WTC11 (cell line): ENCODE measurements around the gene SEC16A. TPM values are rescaled to one million over a fixed set of nuclear protein-coding genes. Genes with fewer than 3 reads are reported as not detected.
A peak's percentile ranks its signal among the peaks of the same experiment; 100 is the strongest.

Source experiments
- ATAC-seq: fragments of 200-7000 bp; cut with Tn5 transposase; 2 replicates; pipeline ENCODE4 v1.10.0; 2021; ENCODE audit warnings: mild to moderate bottlenecking, moderate library complexity
- CTCF ChIA-PET: fragments of 300-600 bp; sonication (Branson Sonifier 250); formaldehyde crosslinking; loops from one replicate; lab custom pipeline; 2021; ENCODE audit warnings: antibody characterized with exemption; lab: Charles Lee
- POLR2A ChIA-PET: fragments of 350-600 bp; sonication (Branson Sonifier 250); formaldehyde crosslinking; loops from one replicate; lab custom pipeline; 2021; ENCODE audit warnings: antibody characterized with exemption; lab: Charles Lee
- DNase-seq: peaks from one replicate; pipeline ENCODE4 v3.0.0; 2021; ENCODE audit warnings: low spot score
- H3K27ac Mint-ChIP-seq: 2 replicates; pipeline ENCODE4 v1.8.0; 2021; ENCODE audit warnings: mixed read lengths
- H3K27me3 Mint-ChIP-seq: 2 replicates; pipeline ENCODE4 v1.8.0; 2021; ENCODE audit warnings: low read depth, mild to moderate bottlenecking, moderate library complexity, mixed read lengths
- H3K36me3 Mint-ChIP-seq: 2 replicates; pipeline ENCODE4 v1.8.0; 2021; ENCODE audit warnings: mixed read lengths
- H3K4me1 Mint-ChIP-seq: 2 replicates; pipeline ENCODE4 v1.8.0; 2022; ENCODE audit warnings: mixed read lengths
- H3K4me3 Mint-ChIP-seq: 2 replicates; pipeline ENCODE4 v1.8.0; 2021; ENCODE audit warnings: mild to moderate bottlenecking, moderate library complexity, mixed read lengths
- H3K9me3 Mint-ChIP-seq: 2 replicates; pipeline ENCODE4 v1.8.0; 2021; ENCODE audit warnings: mixed read lengths
- ESRRA ChIP-seq: sonication (generic); formaldehyde crosslinking; IDR thresholded peaks from 2 replicates; pipeline ENCODE4 v1.8.1; 2022; ENCODE audit warnings: mild to moderate bottlenecking, missing genetic modification reagents, borderline replicate concordance
- ETV6 ChIP-seq: sonication (generic); formaldehyde crosslinking; IDR thresholded peaks from 2 replicates; pipeline ENCODE4 v1.8.1; 2022; ENCODE audit warnings: mild to moderate bottlenecking, missing genetic modification reagents
- FOXJ3 ChIP-seq: sonication (generic); formaldehyde crosslinking; IDR thresholded peaks from 2 replicates; pipeline ENCODE4 v1.9.0; 2021; ENCODE audit warnings: missing genetic modification reagents, mild to moderate bottlenecking, borderline replicate concordance
- HMGA2 ChIP-seq: fragments of 250-450 bp; sonication (Bioruptor Pico); IDR thresholded peaks from 2 replicates; pipeline ENCODE4 v1.4.0; 2021; ENCODE audit warnings: mild to moderate bottlenecking, moderate library complexity
- JAZF1 ChIP-seq: fragments of 250-450 bp; sonication (Bioruptor Pico); IDR thresholded peaks from 2 replicates; pipeline ENCODE4 v1.9.0; 2021; ENCODE audit warnings: moderate library complexity, mild to moderate bottlenecking, inconsistent platforms
- NFATC4 ChIP-seq: fragments of 250-450 bp; sonication (Bioruptor Pico); IDR thresholded peaks from 2 replicates; pipeline ENCODE4 v1.9.0; 2021; ENCODE audit warnings: mild to moderate bottlenecking
- NFYB ChIP-seq: sonication (generic); formaldehyde crosslinking; conservative IDR thresholded peaks from 2 replicates; pipeline ENCODE4 v1.8.0; 2022; ENCODE audit warnings: low read depth, missing genetic modification reagents
- NR2C2 ChIP-seq: sonication (generic); formaldehyde crosslinking; IDR thresholded peaks from 2 replicates; pipeline ENCODE4 v1.8.0; 2022; ENCODE audit warnings: mild to moderate bottlenecking, missing genetic modification reagents
- OVOL2 ChIP-seq: fragments of 250-450 bp; sonication (Bioruptor Pico); IDR thresholded peaks from 2 replicates; pipeline ENCODE4 v1.9.0; 2021; ENCODE audit warnings: mild to moderate bottlenecking, borderline replicate concordance
- SP1 ChIP-seq: sonication (generic); formaldehyde crosslinking; conservative IDR thresholded peaks from 2 replicates; pipeline ENCODE4 v1.8.1; 2022; ENCODE audit warnings: missing genetic modification reagents
- TCF7 ChIP-seq: sonication (generic); formaldehyde crosslinking; IDR thresholded peaks from 2 replicates; pipeline ENCODE4 v1.8.0; 2022; ENCODE audit warnings: mild to moderate bottlenecking, low read depth, missing genetic modification reagents, moderate library complexity
- ZNF416 ChIP-seq: fragments of 250-450 bp; sonication (Bioruptor Pico); IDR thresholded peaks from 2 replicates; pipeline ENCODE4 v1.9.0; 2021; ENCODE audit warnings: mild to moderate bottlenecking, inconsistent platforms
- ZNF423 ChIP-seq: fragments of 250-450 bp; sonication (Bioruptor Pico); IDR thresholded peaks from 2 replicates; pipeline ENCODE4 v2.1.2; 2022; ENCODE audit warnings: mild to moderate bottlenecking, moderate library complexity
- ZNF671 ChIP-seq: fragments of 250-450 bp; sonication (Bioruptor Pico); IDR thresholded peaks from 2 replicates; pipeline ENCODE4 v1.8.0; 2021; ENCODE audit warnings: mild to moderate bottlenecking
- total RNA-seq: library from RNA; stranded (reverse); gene quantifications from 3 replicates; pipeline ENCODE4 v1.2.3, GENCODE V29; 2021
- TF ChIP-seq, protein P1 (sequence below): sonication (generic); formaldehyde crosslinking; IDR thresholded peaks from 2 replicates; pipeline ENCODE4 v1.8.1; 2023; ENCODE audit warnings: mild to moderate bottlenecking, missing genetic modification reagents, moderate library complexity
- TF ChIP-seq, protein P2 (sequence below): sonication (generic); formaldehyde crosslinking; IDR thresholded peaks from 2 replicates; pipeline ENCODE4 v1.8.0; 2022; ENCODE audit warnings: mild to moderate bottlenecking, missing genetic modification reagents
- TF ChIP-seq, protein P3 (sequence below): sonication (generic); formaldehyde crosslinking; IDR thresholded peaks from 2 replicates; pipeline ENCODE4 v1.8.1; 2022; ENCODE audit warnings: low read depth, mild to moderate bottlenecking, moderate library complexity, missing genetic modification reagents, borderline replicate concordance
- TF ChIP-seq, protein P4 (sequence below): fragments of 250-450 bp; sonication (Bioruptor Pico); IDR thresholded peaks from 2 replicates; pipeline ENCODE4 v1.9.0; 2021; ENCODE audit warnings: mild to moderate bottlenecking
- TF ChIP-seq, protein P5 (sequence below): sonication (generic); formaldehyde crosslinking; IDR thresholded peaks from 2 replicates; pipeline ENCODE4 v1.8.1; 2022; ENCODE audit warnings: mild to moderate bottlenecking, moderate library complexity, missing genetic modification reagents

SEC16A gene
- total RNA-seq, 1 experiment from 2014 or later: 70.9 TPM

DNA sequence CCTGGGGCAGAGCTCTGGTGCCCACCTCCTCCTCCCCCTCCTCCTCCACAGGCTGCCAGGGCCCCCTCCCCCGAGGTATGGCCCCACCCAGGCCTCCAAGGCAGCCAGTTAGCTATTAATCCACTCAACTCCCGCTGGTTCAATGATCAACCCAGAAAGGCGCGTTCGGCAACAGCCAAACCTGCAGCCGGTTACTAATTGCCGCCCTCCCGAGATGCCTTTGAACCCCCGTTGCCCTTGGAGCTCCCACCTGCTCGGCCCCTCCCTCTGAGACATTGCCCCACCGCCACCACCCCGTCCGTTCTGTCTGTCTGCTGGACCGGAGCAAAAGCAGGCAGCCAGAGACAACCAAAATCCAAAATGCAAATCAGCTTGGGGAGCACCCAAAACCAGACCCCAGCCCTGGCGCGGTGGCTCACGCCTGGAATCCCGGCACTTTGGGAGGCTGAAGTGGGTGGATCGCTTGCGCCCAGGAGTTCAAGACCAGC is 37.3 kb upstream of the SEC16A start:
- Mint-ChIP-seq H3K4me1 (no peaks in the 10 kb centered on the region), H3K27me3 (no peaks in the 10 kb centered on the region), H3K9me3 (no peaks in the 10 kb centered on the region), H3K27ac (no peak overlapping the region), H3K4me3 (no peak overlapping the region), H3K36me3 (peaks cover 4% of the 10 kb centered on the region; the same call in 1 of the 2 replicates)
- TF ChIP-seq, protein P1, sequence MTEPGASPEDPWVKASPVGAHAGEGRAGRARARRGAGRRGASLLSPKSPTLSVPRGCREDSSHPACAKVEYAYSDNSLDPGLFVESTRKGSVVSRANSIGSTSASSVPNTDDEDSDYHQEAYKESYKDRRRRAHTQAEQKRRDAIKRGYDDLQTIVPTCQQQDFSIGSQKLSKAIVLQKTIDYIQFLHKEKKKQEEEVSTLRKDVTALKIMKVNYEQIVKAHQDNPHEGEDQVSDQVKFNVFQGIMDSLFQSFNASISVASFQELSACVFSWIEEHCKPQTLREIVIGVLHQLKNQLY (CRISPR knock-in tag): no peak
- TF ChIP-seq JAZF1 (CRISPR knock-in tag): no peak
- TF ChIP-seq ETV6: no peak
- TF ChIP-seq HMGA2 (CRISPR knock-in tag): no peak
- TF ChIP-seq NFYB (CRISPR knock-in tag): no peak
- ATAC-seq (no peak), DNase-seq (no peak)
- CTCF ChIA-PET: interaction anchor here (1.4 to 2.2 kb wide), 2 partner anchors 107 to 152 kb away, joined by 5 to 7 read pairs; no protein-coding TSS in a partner anchor
- POLR2A ChIA-PET: no interaction called here

DNA sequence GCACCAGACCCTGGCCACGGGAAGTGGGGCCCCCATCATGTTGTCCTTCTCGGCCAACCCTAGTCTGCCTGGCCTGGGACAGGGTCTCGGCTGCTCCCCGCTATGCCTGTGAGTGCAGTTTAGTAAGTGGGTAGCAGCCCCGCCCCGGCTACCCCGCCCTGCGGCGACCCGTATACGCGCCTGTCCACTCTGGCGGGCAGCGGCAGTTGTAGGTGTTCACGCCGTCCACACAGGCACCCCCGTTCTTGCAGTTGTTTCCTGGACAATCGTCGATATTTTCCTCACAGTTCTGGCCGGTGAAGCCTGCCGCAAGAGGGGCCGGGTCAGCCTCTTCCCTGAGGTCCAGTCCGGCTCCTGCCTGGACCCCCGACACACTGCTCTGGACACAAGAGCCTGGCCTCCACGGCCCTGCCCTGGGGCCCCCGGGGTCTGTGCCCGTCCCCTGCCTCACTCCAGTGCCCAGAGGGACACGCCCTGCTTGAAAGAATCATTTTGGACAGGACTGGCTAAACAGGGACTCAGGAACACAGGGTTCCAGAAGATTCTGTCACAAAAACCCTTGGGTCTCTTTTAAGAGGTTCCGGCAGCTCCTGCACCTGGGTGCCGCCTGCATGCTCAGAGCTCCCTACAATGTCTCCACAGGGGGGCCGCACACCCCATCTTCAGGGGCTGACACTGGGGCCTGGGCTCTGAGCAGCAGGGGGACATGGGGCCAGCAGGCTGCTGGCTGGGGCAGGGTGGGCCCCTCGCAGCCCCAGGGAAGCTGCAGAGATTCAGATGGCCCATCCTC is 36.6 kb upstream of the SEC16A start:
- no peak overlapping the region for H3K4me3 Mint-ChIP-seq
- H3K36me3 Mint-ChIP-seq: peaks cover 4% of the 10 kb centered on the region; the same call in 1 of the 2 replicates
- ChIA-PET CTCF (interaction anchor here (1.4 to 2.2 kb wide), 2 partner anchors 107 to 152 kb away, joined by 5 to 7 read pairs; no protein-coding TSS in a partner anchor), POLR2A (no interaction called here)
- H3K9me3 Mint-ChIP-seq: no peaks in the 10 kb centered on the region
- H3K27ac Mint-ChIP-seq: no peak overlapping the region
- ATAC-seq: no peak
- H3K27me3 Mint-ChIP-seq: no peaks in the 10 kb centered on the region
- TF ChIP-seq TCF7 (CRISPR knock-in tag) (no peak), NR2C2 (CRISPR knock-in tag) (no peak), ZNF416 (CRISPR knock-in tag) (no peak), ZNF423 (CRISPR knock-in tag) (0 out of 2 replicates have a peak, but pooled peaks have one; percentile 34), HMGA2 (CRISPR knock-in tag) (no peak)
- TF ChIP-seq, protein P2, sequence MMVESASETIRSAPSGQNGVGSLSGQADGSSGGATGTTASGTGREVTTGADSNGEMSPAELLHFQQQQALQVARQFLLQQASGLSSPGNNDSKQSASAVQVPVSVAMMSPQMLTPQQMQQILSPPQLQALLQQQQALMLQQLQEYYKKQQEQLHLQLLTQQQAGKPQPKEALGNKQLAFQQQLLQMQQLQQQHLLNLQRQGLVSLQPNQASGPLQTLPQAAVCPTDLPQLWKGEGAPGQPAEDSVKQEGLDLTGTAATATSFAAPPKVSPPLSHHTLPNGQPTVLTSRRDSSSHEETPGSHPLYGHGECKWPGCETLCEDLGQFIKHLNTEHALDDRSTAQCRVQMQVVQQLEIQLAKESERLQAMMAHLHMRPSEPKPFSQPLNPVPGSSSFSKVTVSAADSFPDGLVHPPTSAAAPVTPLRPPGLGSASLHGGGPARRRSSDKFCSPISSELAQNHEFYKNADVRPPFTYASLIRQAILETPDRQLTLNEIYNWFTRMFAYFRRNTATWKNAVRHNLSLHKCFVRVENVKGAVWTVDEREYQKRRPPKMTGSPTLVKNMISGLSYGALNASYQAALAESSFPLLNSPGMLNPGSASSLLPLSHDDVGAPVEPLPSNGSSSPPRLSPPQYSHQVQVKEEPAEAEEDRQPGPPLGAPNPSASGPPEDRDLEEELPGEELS (CRISPR knock-in tag): no peak
- DNase-seq: no peak
- no peaks in the 10 kb centered on the region for H3K4me1 Mint-ChIP-seq

DNA sequence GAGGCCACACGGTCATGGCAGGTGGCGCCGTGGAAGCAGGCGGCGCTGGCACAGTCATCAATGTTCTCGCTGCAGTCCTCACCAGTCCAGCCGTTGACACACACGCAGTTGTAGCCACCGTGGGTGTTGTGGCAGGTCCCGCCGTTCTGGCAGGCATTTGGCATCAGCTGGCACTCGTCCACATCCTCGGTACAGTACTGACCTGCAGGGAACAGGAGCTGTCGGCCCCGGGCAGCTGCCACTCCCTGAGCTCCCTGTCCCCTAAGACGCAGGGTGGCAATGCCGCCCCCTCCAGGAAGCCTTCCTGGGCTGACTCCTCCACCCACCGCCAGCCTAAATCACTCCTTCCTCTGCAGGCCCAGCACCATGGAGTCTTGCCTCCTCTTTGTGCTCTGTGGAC is 35.8 kb upstream of the SEC16A start:
- H3K9me3 Mint-ChIP-seq: no peaks in the 10 kb centered on the region
- H3K4me1 Mint-ChIP-seq: no peaks in the 10 kb centered on the region
- H3K36me3 Mint-ChIP-seq: peaks cover 4% of the 10 kb centered on the region; the same call in 1 of the 2 replicates
- H3K27ac Mint-ChIP-seq: no peak overlapping the region
- POLR2A ChIA-PET: no interaction called here
- no peaks in the 10 kb centered on the region for H3K27me3 Mint-ChIP-seq
- no peak overlapping the region for H3K4me3 Mint-ChIP-seq
- no peak for ATAC-seq
- DNase-seq: no peak
- CTCF ChIA-PET: no interaction called here
- TF ChIP-seq, protein P3, sequence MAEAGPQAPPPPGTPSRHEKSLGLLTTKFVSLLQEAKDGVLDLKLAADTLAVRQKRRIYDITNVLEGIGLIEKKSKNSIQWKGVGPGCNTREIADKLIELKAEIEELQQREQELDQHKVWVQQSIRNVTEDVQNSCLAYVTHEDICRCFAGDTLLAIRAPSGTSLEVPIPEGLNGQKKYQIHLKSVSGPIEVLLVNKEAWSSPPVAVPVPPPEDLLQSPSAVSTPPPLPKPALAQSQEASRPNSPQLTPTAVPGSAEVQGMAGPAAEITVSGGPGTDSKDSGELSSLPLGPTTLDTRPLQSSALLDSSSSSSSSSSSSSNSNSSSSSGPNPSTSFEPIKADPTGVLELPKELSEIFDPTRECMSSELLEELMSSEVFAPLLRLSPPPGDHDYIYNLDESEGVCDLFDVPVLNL (CRISPR knock-in tag): no peak
- no peak for TF ChIP-seq SP1 (CRISPR knock-in tag)
- no peak for TF ChIP-seq ESRRA
- TF ChIP-seq, protein P4, sequence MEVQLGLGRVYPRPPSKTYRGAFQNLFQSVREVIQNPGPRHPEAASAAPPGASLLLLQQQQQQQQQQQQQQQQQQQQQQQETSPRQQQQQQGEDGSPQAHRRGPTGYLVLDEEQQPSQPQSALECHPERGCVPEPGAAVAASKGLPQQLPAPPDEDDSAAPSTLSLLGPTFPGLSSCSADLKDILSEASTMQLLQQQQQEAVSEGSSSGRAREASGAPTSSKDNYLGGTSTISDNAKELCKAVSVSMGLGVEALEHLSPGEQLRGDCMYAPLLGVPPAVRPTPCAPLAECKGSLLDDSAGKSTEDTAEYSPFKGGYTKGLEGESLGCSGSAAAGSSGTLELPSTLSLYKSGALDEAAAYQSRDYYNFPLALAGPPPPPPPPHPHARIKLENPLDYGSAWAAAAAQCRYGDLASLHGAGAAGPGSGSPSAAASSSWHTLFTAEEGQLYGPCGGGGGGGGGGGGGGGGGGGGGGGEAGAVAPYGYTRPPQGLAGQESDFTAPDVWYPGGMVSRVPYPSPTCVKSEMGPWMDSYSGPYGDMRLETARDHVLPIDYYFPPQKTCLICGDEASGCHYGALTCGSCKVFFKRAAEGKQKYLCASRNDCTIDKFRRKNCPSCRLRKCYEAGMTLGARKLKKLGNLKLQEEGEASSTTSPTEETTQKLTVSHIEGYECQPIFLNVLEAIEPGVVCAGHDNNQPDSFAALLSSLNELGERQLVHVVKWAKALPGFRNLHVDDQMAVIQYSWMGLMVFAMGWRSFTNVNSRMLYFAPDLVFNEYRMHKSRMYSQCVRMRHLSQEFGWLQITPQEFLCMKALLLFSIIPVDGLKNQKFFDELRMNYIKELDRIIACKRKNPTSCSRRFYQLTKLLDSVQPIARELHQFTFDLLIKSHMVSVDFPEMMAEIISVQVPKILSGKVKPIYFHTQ (CRISPR knock-in tag): no peak
- TF ChIP-seq TCF7 (CRISPR knock-in tag): no peak
- TF ChIP-seq OVOL2 (CRISPR knock-in tag): no peak
- no peak for TF ChIP-seq ZNF671 (CRISPR knock-in tag)
- no peak for TF ChIP-seq NFATC4 (CRISPR knock-in tag)
- TF ChIP-seq FOXJ3 (CRISPR knock-in tag): no peak
- TF ChIP-seq, protein P5, sequence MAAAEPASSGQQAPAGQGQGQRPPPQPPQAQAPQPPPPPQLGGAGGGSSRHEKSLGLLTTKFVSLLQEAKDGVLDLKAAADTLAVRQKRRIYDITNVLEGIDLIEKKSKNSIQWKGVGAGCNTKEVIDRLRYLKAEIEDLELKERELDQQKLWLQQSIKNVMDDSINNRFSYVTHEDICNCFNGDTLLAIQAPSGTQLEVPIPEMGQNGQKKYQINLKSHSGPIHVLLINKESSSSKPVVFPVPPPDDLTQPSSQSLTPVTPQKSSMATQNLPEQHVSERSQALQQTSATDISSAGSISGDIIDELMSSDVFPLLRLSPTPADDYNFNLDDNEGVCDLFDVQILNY (CRISPR knock-in tag): no peak
